HG02763 (cell line): ENCODE data around the gene OR10Z1.

ENCODE experiments used
- ATAC-seq: cut with Tn5 transposase; IDR thresholded peaks from one replicate; pipeline ENCODE4 v1.9.1; 2021; ENCODE audit warnings: mild to moderate bottlenecking, moderate library complexity; ENCODE audit not compliant: unreplicated experiment

OR10Z1 gene, protein sequence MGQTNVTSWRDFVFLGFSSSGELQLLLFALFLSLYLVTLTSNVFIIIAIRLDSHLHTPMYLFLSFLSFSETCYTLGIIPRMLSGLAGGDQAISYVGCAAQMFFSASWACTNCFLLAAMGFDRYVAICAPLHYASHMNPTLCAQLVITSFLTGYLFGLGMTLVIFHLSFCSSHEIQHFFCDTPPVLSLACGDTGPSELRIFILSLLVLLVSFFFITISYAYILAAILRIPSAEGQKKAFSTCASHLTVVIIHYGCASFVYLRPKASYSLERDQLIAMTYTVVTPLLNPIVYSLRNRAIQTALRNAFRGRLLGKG

DNA sequence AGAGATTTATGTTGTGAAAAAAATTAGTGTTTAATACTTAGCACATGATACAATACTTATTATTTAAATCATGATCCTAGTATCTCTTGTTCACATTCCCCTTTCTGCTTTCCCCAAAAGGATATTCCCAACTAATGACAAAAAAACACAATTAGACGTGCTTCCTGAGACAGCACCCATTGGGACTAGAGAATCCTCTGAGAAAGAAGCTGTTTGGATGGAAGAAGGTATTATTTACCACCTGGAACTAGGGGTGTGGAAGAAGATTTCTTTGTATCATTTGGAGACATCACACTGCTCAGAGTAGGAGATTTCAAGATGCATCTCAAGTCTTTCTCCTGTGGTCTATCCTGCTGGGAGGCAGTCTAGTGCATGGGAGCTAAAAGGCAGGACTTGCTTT, at the start of gene OR10Z1:
OR10Z1 (plus strand) TSS at position 301 of the 400 bp plus-strand sequence. CDS start 1,171 bp downstream, outside the sequence.
- ATAC-seq, result no peak

DNA sequence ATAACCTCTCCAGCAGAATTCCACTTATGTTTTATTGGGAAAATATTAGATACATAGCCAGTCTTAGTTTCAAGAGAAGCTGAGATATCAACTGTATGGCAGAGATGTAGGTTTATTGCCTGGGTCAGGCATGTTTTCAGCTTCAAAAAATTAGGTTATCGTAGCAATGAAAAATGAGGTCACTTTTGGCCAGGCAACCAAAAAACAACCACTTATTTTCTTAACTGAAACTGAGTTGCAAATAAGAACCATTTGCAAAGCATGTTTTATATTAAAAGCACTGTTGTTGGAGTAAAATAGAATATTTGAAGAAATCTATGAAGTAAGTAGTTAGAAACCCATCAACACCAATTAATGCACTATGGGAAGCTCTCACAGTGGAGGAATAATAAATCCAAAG, 45.4 kb upstream of the OR10Z1 start:
- no peak for ATAC-seq

DNA sequence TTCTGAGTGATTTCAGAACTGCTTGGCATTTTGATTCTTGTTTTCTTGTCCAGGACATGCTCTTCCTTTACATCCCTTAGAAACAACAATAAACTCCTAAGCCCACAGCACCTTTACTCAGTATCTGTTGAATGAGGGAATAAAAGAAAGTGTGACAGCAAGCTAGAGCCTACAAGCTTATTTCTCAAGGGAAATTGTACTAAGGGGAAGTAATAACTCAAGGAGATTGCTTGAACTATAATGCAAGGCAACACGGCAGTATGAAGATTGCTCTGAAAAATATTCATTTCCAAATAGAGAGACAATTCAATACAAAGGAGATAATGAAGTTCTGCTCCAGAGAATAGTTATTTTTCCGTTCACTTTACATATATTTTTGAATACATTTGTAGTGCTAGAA, 41.2 kb upstream of the OR10Z1 start:
- ATAC-seq, result no peak

DNA sequence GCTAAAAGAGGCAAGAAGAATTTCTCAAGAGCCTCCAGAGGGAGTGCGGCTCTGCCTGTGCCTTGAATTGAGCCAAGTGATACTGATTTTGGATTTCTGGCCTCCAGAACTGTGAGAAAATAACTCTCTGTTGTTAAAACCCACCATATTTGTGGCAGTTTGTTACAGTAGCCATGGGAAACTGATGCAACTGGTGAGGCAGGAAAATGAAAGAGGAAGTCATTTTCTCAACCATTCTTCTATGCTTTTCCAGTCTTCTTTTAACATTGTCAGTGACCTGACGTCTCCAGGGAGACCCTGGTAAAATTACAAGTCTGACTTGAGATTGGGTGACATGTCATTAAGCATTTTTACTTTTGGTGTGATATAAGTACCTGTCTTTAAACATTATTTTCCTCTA, 40.5 kb upstream of the OR10Z1 start:
- no peak for ATAC-seq

DNA sequence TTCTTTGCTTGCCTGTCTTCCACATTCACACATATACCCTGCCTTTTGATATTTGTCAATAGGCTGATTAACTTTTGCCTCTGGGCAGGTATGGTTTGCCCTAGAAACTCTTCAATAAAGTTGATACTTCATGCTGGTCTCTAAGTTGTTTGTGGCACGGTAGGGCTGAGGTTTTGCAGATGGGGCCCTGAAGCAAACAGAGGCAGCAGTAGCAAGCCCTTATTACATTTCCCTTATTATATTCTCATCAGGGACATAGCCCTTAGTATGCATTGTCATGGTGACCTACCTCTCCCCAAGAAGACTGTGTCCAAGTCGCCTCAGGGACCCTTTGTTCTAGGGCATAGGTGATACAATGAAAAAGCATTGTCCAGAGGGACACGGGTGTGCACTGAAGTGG, 34.6 kb upstream of the OR10Z1 start, which contains the start of gene OR6P1:
OR6P1 (minus strand) TSS at position 101 of the 400 bp plus-strand sequence. CDS start 6,976 bp downstream, outside the sequence.
- no peak for ATAC-seq

DNA sequence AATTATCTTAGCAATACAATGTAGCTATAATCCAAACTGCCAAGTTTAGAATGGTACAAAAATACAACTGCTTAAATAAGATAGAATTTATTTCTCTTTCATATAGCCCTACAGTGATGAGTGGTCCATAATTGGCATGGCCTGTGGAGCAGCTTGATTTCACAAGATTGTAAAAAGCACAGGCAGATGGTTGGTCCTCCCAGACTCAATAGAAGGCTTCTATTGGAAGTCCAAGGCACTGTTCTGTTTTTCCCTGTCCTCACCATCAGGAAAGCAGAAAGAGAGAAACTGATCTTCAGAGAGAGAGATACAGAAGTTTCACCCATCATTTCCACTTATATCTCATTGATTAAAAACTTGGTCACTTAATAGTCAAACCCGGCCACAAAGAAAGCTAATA, 32.8 kb upstream of the OR10Z1 start:
- ATAC-seq, result no peak

DNA sequence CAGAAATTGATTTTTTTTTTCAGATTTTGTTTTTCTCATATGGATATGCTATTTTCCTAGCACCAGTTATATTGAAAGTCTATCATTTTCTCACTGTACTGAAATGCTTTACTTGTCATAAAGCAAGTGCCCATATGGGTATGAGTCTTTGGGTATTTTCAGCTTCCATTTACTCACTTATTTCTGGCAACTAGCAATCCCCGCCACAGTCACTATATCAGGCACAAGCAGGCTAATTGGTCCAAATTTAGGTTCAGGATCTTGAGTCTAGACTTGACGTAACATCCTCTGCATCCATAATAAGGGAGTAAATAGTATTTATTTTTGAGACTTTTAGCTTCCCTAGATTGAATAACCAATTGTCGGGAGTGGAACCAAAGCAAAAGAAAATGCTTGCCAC, 27.5 kb upstream of the OR10Z1 start:
- ATAC-seq, result no peak

DNA sequence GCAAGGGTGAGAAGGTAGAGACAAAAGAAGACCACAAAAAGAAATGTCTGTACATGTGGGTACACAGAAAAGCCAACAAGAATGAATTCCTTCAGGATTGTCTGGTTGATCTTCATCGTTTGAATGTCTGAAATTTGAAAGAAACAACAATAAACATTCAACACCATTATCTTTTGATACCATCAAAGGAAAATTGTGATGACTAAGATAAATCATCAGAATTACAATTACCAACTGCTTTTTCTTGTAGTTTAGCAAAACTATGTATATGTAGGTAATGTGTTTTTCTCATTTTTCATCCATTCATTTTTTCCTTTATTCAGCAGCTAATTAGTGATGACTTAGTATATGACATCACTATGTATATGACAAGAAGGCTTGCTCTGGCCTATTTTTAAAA, 25.3 kb upstream of the OR10Z1 start, which contains the start of gene OR10X1:
OR10X1 (minus strand) TSS at position 167 of the 400 bp plus-strand sequence; CDS start at position 167, 0 bp downstream.
- no peak for ATAC-seq

DNA sequence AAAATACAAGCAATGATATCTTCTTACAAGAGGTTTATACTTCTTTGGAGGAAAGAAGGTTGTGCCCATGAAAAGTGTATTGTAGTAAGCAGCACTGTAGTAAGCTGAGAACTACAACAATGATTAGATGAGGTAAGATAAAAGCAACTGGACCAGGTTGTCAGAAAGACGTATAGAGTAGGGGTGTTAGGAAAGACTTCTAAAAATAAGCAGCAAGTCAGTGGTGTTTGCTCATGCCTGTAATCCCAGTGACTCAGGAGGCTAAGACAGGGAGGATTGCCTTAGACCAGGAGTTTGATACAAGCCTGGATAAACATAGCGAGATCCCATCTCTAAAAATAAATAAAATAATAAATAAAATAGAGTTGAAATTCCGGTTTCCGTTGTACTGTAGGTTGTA, 21.1 kb upstream of the OR10Z1 start:
- no peak for ATAC-seq

DNA sequence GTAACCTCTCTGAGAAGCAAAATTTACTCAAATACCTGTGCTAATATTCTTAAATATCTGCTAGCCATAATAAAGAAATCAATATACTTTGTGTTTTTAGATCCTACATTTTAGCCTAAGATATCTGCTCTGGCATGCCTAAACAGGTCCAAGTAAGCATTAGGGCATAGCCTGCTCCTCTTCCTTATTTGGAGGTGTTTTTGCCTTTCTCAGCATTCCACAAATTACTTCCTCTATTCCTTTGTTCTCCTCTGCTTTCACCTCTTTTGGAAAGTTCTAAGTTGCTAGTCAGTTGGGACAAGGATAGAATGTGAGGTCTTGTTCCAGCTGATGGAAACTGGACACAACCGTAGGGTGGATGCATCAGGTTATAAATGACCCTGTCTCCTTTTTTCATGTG, 18.1 kb upstream of the OR10Z1 start:
- no peak for ATAC-seq

DNA sequence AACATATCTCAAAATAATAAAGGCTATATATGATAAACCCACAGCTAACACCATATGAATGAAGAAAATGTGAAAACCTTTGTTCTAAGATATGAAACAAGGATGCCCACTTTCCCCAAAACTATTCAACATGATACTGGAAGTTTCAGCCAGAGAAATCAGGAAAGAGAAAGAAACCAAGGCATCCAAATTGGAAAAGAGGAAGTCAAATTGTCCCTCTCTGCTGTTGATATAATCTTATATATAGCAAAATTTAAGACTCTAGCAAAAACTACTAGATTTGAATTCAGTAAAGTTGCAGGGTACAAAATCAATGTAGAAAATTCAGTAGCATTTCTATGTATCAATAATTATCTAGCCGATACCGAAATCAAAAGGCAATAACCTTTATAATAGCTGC, 4.3 kb upstream of the OR10Z1 start:
- no peak for ATAC-seq

DNA sequence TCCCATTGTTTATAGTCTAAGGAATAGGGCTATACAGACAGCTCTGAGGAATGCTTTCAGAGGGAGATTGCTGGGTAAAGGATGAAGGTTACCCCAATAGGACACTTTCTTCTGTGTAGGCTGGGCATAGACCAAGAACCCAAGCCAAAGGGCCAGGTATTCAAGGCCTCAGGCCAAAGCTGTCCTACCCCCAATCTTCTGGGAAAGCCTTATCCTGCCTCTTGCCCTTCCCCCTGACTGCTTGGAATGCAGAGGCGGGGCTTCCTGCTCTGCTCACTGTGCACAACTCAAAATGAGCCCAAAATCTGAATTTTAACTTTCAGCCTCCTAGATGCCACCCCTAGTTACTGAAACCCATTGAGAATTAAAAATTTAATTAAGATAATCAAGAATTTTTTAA, 2.2 kb downstream of the OR10Z1 start:
- no peak for ATAC-seq

DNA sequence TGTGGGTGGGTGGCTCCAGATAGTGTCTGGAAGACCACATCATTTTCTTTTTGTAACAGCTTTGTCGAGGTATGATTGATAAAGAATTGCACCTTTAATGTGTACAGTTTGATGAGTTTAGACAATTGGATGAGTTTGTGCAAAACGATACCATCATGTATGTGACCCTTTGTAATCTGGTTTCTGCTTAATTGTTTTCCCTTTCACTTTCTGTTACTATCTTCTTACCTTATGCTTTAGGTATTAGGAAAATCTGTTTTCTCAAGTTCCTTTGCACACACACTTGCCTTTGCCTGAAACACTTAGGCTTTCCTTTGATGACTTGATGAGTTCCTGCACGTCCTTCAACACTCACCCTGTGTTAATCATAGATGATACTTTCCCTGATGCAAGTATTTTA, 6.8 kb downstream of the OR10Z1 start:
- ATAC-seq, result no peak

DNA sequence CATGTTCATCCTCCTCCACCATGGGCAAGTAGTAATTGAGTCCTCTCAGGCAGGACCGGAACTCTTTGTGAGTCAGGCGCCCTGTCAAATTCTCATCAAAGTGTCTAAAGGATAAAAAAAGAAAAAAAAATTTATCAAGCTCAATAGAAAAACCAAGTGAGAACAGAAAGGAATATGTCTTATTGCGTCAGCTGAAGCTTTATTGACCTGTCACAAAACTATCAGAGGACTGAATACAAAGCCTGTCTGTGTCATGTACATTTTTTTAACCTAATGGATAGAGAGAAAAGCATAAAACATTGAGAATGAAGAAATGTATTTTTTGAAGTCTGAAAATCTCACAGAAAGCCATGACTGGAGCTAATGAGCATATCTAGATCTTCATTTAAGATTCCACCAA, 8.7 kb downstream of the OR10Z1 start:
- ATAC-seq, result no peak

DNA sequence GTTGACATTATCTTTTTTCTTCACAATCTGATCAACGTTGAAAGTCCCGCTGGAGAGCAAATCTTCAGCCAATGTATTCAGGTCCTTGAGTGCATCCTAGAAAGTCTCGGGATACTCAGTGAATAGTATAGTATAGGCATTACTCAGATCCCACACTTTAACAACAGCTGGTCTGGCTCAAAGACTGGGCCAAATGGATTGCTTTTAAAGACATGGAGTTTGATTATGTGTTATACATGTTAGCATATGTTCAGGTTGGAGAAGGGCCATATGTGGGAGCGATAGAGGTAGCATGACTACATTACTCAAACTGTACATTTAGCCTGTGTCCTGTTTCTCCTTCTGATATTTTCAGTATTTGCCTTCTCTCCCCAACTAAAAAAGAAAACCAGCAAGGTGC, 33.1 kb downstream of the OR10Z1 start:
- no peak for ATAC-seq

DNA sequence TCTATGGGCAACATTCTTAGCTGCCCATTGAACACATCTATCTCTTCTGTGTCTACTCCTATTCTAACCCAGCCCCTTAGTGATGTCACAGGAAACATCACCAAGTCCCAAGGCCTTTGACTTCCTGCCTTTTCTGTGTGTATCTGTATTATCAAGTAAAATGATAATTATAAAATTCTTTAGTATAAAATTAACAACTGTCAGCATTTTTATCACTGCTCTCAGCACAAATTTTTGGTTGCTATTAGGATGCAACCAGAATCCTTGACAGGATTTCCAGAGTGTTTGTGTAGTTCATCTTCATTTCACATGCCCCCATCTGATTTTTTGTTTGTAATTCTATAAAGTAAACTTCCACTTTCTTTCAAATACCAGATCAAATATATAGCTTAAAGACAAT, 33.8 kb downstream of the OR10Z1 start:
- ATAC-seq, result no peak

DNA sequence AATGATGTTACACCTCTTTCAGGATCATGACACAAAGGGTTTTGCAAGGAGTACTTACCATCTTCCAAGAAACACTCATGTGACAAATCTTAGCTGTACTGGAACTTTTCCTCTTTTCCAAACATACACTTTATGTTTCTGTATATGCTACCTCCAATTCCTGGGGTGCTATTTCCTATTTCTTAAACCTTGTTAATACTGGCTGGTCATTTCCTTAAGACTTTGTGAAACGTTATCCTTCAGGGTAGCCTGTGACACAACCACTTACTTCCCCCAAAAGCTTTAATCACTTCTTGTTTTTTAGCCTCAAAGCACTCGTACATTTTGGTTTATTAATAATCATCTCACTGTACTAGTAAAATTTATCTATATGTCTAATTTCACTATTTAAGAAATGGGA, 39.4 kb downstream of the OR10Z1 start:
- ATAC-seq, result no peak

DNA sequence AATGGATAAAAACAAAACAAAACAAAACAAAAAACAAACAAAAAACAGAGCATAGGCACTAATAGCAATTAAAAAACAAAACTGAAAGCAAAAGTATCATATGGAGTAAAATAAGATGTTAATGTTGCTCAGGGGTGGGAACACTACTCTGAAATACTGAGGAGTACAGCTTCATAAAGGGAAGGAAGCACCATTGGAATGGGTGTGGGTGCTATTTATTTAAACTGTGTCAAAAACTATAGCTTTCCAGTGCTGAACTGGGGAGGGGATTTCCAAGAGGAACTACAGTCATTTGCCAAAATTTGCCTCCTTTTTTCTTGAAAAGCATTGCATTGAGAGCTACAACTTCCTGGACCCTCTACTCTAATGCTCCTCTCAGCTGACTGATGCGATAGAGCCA, 41.4 kb downstream of the OR10Z1 start:
- ATAC-seq, result no peak

DNA sequence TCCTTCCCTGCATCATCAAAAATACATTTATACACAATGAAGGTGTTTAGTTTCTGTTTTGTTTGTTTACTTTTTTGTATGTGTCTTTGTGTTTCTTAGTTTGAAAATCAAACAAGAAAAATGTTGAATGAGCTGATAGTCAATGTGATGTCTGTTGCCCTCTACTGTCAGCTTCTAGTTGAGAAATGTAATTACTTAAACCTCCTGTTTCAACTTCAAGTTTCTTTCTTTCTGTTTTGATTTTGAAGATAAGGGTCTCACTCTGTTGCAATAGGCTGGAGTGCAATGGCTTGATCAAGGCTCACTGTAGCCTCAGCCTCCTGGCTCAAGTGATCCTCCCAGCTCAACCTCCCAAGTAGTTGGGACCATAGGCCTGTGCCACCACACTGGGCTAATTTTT, 44.0 kb downstream of the OR10Z1 start:
- no peak for ATAC-seq

DNA sequence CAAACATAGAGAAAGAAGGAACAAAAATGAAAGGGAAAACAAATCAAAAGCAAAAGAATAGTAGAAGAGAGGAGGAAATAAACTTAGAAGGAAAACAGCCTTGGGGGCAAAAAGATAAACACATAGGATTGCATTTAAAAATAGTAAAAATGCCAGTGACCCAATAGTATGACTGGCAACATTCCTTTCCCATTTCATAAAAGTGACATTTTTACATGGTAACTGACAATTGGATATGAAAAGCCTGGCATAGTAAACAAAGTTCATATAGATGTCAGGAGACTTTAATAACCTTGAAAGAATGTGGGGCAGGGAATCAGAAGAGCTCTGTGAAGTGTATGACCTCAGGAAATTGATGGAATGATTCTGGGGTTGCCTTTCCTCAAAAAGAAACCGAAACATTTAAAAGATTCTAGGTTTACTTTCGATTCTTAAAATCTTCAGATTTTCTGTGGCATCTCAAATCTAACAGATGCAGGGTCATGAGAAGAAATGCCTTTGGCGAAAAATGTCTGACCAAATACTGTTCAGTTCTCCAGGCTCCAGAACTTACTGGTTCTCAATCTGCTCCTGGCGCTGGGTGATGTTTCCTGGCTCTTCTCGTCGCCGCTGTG, 47.8 kb downstream of the OR10Z1 start:
- no peak for ATAC-seq

DNA sequence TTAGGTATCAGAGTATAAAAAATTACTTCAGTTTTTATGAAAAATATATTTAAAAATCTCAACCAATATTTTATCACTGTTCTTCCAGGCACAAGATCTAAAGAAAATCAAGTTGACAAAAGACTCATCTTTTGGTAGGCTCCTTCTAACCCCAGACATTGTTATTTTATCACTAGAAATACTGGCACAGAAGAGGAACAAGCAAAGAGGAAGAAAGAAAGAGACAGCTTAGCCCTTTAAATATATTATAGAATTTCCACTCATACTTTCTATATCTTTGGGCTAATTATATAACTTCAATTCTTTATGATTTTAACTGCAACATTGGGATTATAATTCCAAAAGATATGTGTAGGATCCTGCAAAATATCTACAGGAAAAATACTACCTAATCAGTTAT, 49.0 kb downstream of the OR10Z1 start:
- ATAC-seq, result no peak

DNA sequence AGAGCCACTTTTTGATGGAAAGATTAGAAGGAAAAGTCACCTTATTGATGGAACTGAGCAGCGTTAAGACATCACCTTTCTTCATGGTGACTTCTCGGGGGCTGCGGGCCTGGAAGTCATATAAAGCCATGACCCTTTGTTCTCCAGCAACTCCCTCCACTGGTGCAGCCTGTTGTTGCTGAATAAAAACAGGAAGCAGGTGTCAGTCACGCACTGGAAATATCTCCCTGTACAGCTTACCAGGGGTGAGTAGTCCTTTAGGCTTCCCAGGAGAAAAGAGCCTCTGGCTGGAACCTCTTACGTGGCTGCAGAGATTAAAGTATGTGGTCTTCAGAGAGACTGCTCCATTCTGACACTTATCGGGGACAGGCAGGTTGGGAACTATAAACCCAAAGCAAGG, 49.5 kb downstream of the OR10Z1 start:
- ATAC-seq, result no peak
